Lung microvascular endothelial cell (primary cell): ENCODE measurements around the gene GLUD2. TPM values are rescaled to one million over a fixed set of nuclear protein-coding genes. Genes with fewer than 3 reads are reported as not detected.

Experiments
- total RNA-seq: library from RNA; depleted of rRNA; stranded (reverse); fragments of >200 nt; gene quantifications from 2 replicates; pipeline ENCODE4 v1.2.1, GENCODE V29; 2014

The GLUD2 gene
- total RNA-seq, 1 donor from 2014 or later, result 0.79 TPM

Other genes starting within 250 kb of the GLUD2 start
- not detected in 2 replicates for gene CT47B1, start 171.7 kb upstream of the GLUD2 start, total RNA-seq
- not detected in 2 replicates for gene CT47A11, start 110.5 kb upstream of the GLUD2 start, total RNA-seq
- not detected in 2 replicates for gene CT47A10, start 105.6 kb upstream of the GLUD2 start, total RNA-seq
- gene CT47A9, start 100.7 kb upstream of the GLUD2 start, total RNA-seq, result not detected in 2 replicates
- gene CT47A8, start 95.9 kb upstream of the GLUD2 start, total RNA-seq, result not detected in 2 replicates
- gene CT47A7, start 91.0 kb upstream of the GLUD2 start, total RNA-seq, result not detected in 2 replicates
- not detected in 2 replicates for gene CT47A6, start 86.1 kb upstream of the GLUD2 start, total RNA-seq
- gene CT47A5, start 81.3 kb upstream of the GLUD2 start, total RNA-seq, result not detected in 2 replicates
- not detected in 2 replicates for gene CT47A4, start 76.4 kb upstream of the GLUD2 start, total RNA-seq
- not detected in 2 replicates for gene CT47A3, start 71.5 kb upstream of the GLUD2 start, total RNA-seq
- gene CT47A2, start 66.7 kb upstream of the GLUD2 start, total RNA-seq, result not detected in 2 replicates
- gene CT47A1, start 61.9 kb upstream of the GLUD2 start, total RNA-seq, result not detected in 2 replicates